PC-9 (cell line): ENCODE results near the gene CNTNAP5. TPM values are rescaled to one million over a fixed set of nuclear protein-coding genes. Genes with fewer than 3 reads are reported as not detected.

Experiments
- BruUV-seq: library from RNA; stranded (reverse); fragments of 400-500 nt; replicated peaks from 2 replicates; lab custom pipeline; 2021; lab: Mats Ljungman, UMichigan
- CTCF ChIA-PET: fragments of 300-600 bp; sonication (Branson Sonifier 250); formaldehyde crosslinking; loops from one replicate; lab custom pipeline; 2022; ENCODE audit warnings: antibody characterized with exemption; lab: Charles Lee
- POLR2A ChIA-PET: fragments of 300-600 bp; sonication (Branson Sonifier 250); formaldehyde crosslinking; loops from one replicate; lab custom pipeline; 2022; ENCODE audit warnings: antibody characterized with exemption; ENCODE audit not compliant: unreplicated experiment; lab: Charles Lee
- DNase-seq, 2 experiments: peaks; one replicate each; pipeline versions ENCODE4 v3.0.0 to v3.0.0-alpha.2; 2015 to 2022; ENCODE audit warnings: mixed read lengths in 1 of 2
- H2AFZ ChIP-seq: fragments of 200-600 bp; sonication (generic); 2 replicates; pipeline ENCODE4 v1.8.1; 2017; ENCODE audit warnings: antibody characterized with exemption
- H3F3A ChIP-seq: fragments of 200-600 bp; sonication (generic); 2 replicates; pipeline ENCODE4 v1.8.1; 2017; ENCODE audit warnings: antibody characterized with exemption, mild to moderate bottlenecking, low read depth; ENCODE audit not compliant: insufficient read depth
- H3K27ac ChIP-seq: fragments of 200-600 bp; sonication (generic); 2 replicates; pipeline ENCODE4 v1.6.1; 2016; ENCODE audit warnings: mixed run types
- H3K27me3 ChIP-seq: fragments of 200-600 bp; sonication (generic); 2 replicates; pipeline ENCODE4 v1.6.1; 2016; ENCODE audit warnings: low read depth, mixed run types; ENCODE audit not compliant: insufficient read depth
- H3K36me3 ChIP-seq: fragments of 200-600 bp; sonication (generic); 2 replicates; pipeline ENCODE4 v1.6.1; 2016; ENCODE audit warnings: low read depth, mixed run types
- H3K4me1 ChIP-seq: fragments of 200-600 bp; sonication (generic); replicated peaks from 2 replicates; pipeline ENCODE4 v1.6.1; 2016; ENCODE audit warnings: mixed run types; ENCODE audit not compliant: insufficient read depth
- H3K4me2 ChIP-seq: fragments of 200-600 bp; sonication (generic); 2 replicates; pipeline ENCODE4 v1.6.1; 2017; ENCODE audit warnings: mixed run types
- H3K4me3 ChIP-seq: fragments of 200-600 bp; sonication (generic); 2 replicates; pipeline ENCODE4 v1.6.1; 2016; ENCODE audit warnings: mixed run types
- H3K79me2 ChIP-seq: fragments of 200-600 bp; sonication (generic); 2 replicates; pipeline ENCODE4 v1.6.1; 2017; ENCODE audit warnings: low read depth, mixed run types
- H3K9me2 ChIP-seq: fragments of 200-600 bp; sonication (generic); 2 replicates; pipeline ENCODE4 v1.8.1; 2017; ENCODE audit warnings: mild to moderate bottlenecking; ENCODE audit not compliant: insufficient read depth
- H3K9me3 ChIP-seq: fragments of 200-600 bp; sonication (generic); 2 replicates; pipeline ENCODE4 v1.8.1; 2016; ENCODE audit warnings: low read depth; ENCODE audit not compliant: insufficient read depth
- H4K20me1 ChIP-seq: fragments of 200-600 bp; sonication (generic); 2 replicates; pipeline ENCODE4 v1.8.1; 2017; ENCODE audit not compliant: insufficient read depth
- CTCF ChIP-seq: fragments of 200-600 bp; sonication (generic); conservative IDR thresholded peaks from 2 replicates; pipeline ENCODE4 v1.6.1; 2017; ENCODE audit warnings: mixed run types, antibody characterized with exemption, mild to moderate bottlenecking, moderate library complexity
- EZH2 ChIP-seq: fragments of 200-600 bp; sonication (generic); IDR thresholded peaks from 2 replicates; pipeline ENCODE4 v1.8.0; 2017; ENCODE audit warnings: antibody characterized with exemption, low read depth
- intact Hi-C: fragments of 100-400 bp; cut with micrococcal nuclease; formaldehyde crosslinking; loops from one replicate; pipeline ENCODE4 v1.10.0; 2022; ENCODE audit not compliant: unreplicated experiment
- total RNA-seq: library from RNA; stranded (reverse); gene quantifications from 2 replicates; pipeline ENCODE4 v1.2.3, GENCODE V29; 2021

Gene CNTNAP5
- total RNA-seq, 1 experiment from 2014 or later, result not detected

- H3K9me3 ChIP-seq, result no peaks in the 10 kb centered on the region
- H3K4me3 ChIP-seq, result no peak overlapping the region
- peaks cover 6% of the 10 kb centered on the region for H3F3A ChIP-seq
- no peaks in the 10 kb centered on the region for H3K4me1 ChIP-seq
- H3K36me3 ChIP-seq, result no peaks in the 10 kb centered on the region
- no peak for TF ChIP-seq EZH2
- TF ChIP-seq CTCF, result no peak
- H3K27ac ChIP-seq, result no peak overlapping the region
- intact Hi-C loops, result no loop called here
- ChIA-PET CTCF (no interaction called here), POLR2A (no interaction called here)
- H4K20me1 ChIP-seq, result no peaks in the 10 kb centered on the region
- no peaks in the 10 kb centered on the region for H3K79me2 ChIP-seq
- no peaks in the 10 kb centered on the region for H3K27me3 ChIP-seq
- no peak overlapping the region for H3K4me2 ChIP-seq
- no peak for DNase-seq
- H2AFZ ChIP-seq, result no peak overlapping the region
- no peaks in the 10 kb centered on the region for H3K9me2 ChIP-seq
- BruUV-seq, result no TSS peak
Measured at GRCh38 chr2:124880995-124881394, 855.9 kb downstream of the CNTNAP5 start.

- intact Hi-C loops, result no loop called here
- no peak overlapping the region for H3K4me2 ChIP-seq
- no peaks in the 10 kb centered on the region for H3K9me3 ChIP-seq
- H3K4me3 ChIP-seq, result no peak overlapping the region
- no peak for DNase-seq
- peaks cover 6% of the 10 kb centered on the region for H3F3A ChIP-seq
- CTCF ChIA-PET, result no interaction called here
- H3K27me3 ChIP-seq, result no peaks in the 10 kb centered on the region
- POLR2A ChIA-PET, result no interaction called here
- no peaks in the 10 kb centered on the region for H4K20me1 ChIP-seq
- no TSS peak for BruUV-seq
- H2AFZ ChIP-seq, result no peak overlapping the region
- no peaks in the 10 kb centered on the region for H3K4me1 ChIP-seq
- no peak overlapping the region for H3K27ac ChIP-seq
- no peaks in the 10 kb centered on the region for H3K36me3 ChIP-seq
- H3K79me2 ChIP-seq, result no peaks in the 10 kb centered on the region
- no peaks in the 10 kb centered on the region for H3K9me2 ChIP-seq
- TF ChIP-seq EZH2 (no peak), CTCF (no peak)
Measured at GRCh38 chr2:124882423-124882822, 857.3 kb downstream of the CNTNAP5 start.

GRCh38 chr2:124883595-124883994, 858.5 kb downstream of the CNTNAP5 start:
- Histone ChIP-seq H3K27ac (no peak overlapping the region), H3K79me2 (no peaks in the 10 kb centered on the region), H2AFZ (no peak overlapping the region), H3F3A (peaks cover 6% of the 10 kb centered on the region), H3K4me3 (no peak overlapping the region), H4K20me1 (no peaks in the 10 kb centered on the region), H3K36me3 (no peaks in the 10 kb centered on the region), H3K27me3 (no peaks in the 10 kb centered on the region), H3K9me2 (no peaks in the 10 kb centered on the region), H3K4me1 (no peaks in the 10 kb centered on the region), H3K9me3 (no peaks in the 10 kb centered on the region), H3K4me2 (no peak overlapping the region)
- no peak for DNase-seq
- CTCF ChIA-PET, result no interaction called here
- intact Hi-C loops, result no loop called here
- TF ChIP-seq CTCF (no peak), EZH2 (no peak)
- POLR2A ChIA-PET, result no interaction called here
- no TSS peak for BruUV-seq
